Upper lobe of left lung (tissue), 4 donors: ENCODE measurements around the gene OR2A12.

ENCODE experiments used
- POLR2A ChIP-seq, 4 donors: fragments of 450-650 bp; IDR thresholded peaks; one replicate each; pipeline ENCODE4 v1.5.1; 2016 to 2017; ENCODE audit warnings: antibody characterized with exemption in 4 of 4, mild to moderate bottlenecking in 2 of 4
- POLR2AphosphoS5 ChIP-seq, 2 donors: sonication (generic); formaldehyde crosslinking; IDR thresholded peaks; one replicate each; pipeline ENCODE4 v1.5.1; 2017; ENCODE audit warnings: antibody characterized with exemption in 2 of 2
- TF ChIP-seq, protein P1 (sequence below), 6 experiments: fragments of 450-650 bp in 4 of 6; fragments of 200-600 bp in 2 of 6; sonication (generic) in 2 of 6; IDR thresholded peaks; one replicate each; pipeline ENCODE4 v1.5.1; 2016 to 2019; ENCODE audit warnings: antibody characterized with exemption in 6 of 6

DNA sequence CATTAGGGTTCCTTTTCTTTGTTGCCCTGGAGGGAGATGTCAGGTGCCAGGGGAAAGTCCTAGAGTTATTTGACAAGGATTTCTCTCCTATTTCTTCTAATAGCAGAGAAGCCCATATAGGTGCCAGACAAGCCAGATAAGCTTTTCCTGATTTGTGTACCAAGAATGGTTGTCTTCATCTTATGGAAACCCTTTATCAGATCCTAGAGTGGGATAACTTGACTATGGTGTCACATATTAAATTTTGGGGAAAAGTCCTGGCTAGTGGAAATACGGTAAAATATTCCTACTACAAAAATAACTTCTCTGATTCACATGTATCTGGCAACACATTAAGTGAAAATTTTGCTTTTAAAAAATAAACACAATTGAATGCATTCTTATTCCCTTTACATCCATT is 1.2 kb downstream of the OR2A12 start:
- TF ChIP-seq, protein P1, sequence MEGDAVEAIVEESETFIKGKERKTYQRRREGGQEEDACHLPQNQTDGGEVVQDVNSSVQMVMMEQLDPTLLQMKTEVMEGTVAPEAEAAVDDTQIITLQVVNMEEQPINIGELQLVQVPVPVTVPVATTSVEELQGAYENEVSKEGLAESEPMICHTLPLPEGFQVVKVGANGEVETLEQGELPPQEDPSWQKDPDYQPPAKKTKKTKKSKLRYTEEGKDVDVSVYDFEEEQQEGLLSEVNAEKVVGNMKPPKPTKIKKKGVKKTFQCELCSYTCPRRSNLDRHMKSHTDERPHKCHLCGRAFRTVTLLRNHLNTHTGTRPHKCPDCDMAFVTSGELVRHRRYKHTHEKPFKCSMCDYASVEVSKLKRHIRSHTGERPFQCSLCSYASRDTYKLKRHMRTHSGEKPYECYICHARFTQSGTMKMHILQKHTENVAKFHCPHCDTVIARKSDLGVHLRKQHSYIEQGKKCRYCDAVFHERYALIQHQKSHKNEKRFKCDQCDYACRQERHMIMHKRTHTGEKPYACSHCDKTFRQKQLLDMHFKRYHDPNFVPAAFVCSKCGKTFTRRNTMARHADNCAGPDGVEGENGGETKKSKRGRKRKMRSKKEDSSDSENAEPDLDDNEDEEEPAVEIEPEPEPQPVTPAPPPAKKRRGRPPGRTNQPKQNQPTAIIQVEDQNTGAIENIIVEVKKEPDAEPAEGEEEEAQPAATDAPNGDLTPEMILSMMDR (IDR thresholded peaks at IDR 0.05) = no peak
- TF ChIP-seq POLR2AphosphoS5 (IDR thresholded peaks at IDR 0.05) (no peak), POLR2A (IDR thresholded peaks at IDR 0.05) (no peak)
